Activated T-cell treated with anti-CD3 and anti-CD28 coated beads for 48 hours (primary cell): ENCODE results near the gene TRIP6.

ENCODE experiments used
- DNase-seq: peaks from one replicate; pipeline ENCODE4 v3.0.0-alpha.2; 2020; ENCODE audit warnings: low read depth

Gene TRIP6

DNA sequence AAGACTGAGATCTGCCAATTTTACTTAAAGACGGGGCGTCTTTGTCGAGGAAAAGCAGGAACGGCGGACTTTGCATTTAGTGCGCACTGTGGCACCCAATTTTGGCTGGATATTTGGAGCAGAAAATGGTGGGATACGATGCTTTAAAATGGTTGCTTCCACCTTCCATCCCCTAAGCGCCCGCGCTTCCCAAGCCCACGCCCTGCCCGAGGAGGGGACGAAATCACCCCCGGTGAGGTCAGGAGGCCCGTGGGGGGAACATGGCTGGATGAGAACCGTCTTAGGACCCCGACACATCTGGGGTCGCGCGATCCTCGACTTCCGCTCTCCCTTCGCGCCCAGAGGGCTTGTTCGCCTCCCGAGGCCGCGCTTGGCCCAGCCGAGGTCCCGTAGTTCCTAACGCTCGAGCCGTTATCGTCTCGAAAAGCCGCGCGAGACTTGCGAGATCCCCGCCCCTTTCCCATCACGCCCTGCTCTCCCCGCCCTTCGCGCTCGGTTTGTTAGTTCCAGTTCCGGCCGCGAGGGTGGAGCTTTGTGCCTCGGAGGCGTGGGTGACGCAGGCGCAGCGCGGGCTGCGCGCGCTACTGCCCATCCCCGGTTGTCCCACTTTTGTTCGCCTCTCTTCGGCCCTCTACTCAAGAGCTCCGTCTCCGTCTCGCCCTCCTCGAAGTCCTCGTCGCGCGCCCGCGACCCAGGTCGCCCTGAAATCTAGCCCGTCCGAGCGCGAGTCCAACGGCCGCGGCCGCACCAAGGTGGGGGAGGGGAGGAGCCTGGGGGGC, 7.6 kb downstream of the TRIP6 start, which contains the start of gene SRRT:
Gene SRRT, plus strand, starts transcription at position 527 of the 779 bp plus-strand sequence. CDS start 488 bp downstream, outside the sequence.
- peak; percentile 98 for DNase-seq

DNA sequence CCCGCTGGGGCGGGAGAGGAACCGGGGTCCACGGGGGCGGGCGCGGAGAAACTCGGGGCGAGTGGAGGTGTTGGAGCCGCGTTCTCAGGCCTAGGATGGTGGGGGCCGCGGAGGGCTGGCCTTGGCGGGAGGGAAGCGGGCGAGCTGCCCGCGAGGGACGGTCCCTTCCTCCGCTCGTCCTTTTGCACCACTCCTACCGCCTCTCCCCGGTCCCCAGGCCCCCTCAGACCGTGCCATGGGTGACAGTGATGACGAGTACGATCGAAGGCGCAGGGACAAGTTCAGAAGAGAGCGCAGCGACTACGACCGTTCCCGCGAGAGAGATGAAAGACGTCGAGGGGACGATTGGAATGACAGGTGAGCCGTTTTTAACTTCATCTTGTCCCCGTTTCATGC, 8.2 kb downstream of the TRIP6 start:
- DNase-seq, result no peak

DNA sequence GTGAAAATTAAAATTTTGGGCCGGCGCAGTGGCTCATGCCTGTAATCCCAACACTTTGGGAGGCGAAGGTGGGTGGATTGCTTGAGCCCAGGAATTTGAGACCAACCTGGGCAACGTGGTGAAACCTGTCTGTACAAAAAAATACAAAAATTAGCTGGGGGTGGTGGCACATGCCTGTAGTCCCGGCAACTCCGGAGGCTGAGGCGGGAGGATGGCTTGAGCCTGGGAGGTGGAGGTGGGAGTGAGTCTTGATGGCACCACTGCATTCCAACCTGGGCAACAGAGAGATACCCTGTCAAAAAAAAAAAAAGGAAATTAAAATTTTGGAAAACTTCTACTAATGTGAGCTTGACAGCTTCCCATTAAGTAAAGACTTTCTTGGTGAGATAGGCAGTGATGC, 10.8 kb downstream of the TRIP6 start:
- no peak for DNase-seq

DNA sequence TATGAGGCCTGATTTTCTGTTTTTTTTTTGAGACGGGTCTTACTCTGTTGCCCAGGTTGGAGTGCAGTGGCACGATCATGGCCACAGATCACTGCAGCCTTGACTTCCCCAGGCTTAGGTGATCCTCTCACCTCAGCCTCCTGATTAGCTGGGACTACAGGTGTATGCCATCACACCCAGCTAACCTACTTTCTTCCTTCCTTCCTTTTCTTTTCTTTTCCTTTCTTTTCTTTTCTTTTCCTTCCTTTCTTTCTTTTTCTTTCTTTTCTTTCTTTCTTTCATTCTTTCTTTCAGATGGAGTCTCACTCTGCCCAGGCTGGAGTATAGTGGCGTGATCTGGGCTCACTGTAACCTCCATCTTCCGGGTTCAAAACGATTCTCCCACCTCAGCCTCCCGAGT, 11.5 kb downstream of the TRIP6 start:
- no peak for DNase-seq

DNA sequence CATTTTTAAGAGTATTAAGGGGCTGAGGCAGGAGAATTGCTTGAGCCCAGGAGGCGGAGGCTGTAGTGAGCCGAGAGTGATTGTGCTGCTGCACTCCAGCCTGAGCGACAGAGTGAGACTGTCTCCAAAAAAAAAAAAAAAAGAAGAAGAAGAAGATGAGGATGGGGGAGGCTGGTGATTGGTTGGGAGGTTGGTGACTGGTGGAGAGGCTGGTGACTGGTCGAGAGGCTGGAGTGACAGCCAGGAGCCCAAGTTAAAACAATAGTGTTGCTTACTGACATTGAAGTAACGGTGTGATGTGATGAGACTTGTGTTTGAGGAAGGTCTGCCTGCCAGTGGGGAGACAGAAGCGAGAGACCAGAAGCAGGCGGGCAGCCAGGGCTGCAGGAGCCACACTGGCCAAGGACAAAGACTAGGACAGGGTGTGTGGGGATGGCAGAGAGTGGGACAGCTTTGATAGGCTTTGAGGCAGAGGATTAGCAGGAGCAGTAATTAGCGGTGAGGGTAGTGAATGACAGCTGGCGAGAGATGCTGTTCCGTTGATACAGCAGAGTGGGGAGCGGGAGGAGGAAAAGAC, 12.6 kb downstream of the TRIP6 start:
- no peak for DNase-seq

DNA sequence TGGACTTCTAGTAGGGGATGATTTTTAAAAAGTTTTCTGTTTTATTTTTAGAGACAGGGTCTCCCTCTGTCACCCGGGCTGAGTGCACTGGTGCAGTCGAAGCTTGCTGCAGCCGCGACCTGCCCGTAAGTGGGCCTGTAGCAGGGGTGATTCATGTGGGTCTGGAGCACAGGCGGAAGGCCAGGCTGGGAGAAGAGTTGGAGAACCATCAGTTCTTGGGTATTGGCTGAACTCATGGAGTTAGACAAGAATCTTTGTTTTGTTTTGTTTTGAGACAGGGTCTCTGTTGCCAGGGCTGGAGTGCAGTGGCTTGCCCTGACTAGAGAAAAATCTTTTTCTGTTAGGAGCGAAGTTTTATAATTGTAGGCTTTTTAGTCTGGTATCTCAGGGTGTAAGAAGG, 13.5 kb downstream of the TRIP6 start:
- DNase-seq, result no peak

DNA sequence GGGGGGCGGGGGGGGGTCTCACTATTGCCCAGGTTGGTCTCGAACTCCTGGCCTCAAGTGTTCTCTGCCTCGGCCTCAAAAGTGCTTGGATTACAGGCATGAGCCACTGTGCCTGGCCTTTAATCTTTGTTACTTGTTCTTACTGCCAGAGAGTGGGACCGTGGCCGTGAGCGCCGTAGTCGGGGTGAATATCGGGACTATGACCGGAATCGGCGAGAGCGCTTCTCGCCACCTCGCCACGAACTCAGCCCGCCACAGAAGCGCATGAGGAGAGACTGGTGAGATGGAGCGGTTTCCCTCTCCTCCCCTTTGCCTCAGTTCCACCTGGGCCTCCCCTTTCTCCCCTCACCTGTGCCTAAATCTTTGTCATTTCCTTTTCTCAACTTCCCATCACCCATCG, 13.9 kb downstream of the TRIP6 start:
- DNase-seq, result no peak

DNA sequence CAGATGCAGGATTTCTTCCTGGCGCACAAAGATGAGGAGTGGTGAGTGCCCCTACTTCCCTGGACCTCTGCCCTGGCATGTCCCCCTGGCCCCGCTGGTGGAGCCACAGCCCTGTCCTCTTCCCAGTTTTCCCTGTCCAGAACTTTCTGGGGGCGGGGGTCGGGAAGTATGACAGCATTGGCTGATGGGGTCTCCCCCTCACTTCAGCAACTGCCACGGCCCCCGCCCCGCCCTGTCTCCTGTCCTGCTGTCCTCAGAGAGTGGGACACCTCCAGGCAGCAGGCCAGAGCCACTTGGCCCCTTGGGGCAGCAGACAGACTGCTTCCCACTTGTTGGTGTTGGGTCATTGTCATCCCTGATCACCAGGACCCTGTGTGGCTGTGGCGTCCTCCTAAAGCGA, 15.0 kb downstream of the TRIP6 start:
- DNase-seq, result no peak

DNA sequence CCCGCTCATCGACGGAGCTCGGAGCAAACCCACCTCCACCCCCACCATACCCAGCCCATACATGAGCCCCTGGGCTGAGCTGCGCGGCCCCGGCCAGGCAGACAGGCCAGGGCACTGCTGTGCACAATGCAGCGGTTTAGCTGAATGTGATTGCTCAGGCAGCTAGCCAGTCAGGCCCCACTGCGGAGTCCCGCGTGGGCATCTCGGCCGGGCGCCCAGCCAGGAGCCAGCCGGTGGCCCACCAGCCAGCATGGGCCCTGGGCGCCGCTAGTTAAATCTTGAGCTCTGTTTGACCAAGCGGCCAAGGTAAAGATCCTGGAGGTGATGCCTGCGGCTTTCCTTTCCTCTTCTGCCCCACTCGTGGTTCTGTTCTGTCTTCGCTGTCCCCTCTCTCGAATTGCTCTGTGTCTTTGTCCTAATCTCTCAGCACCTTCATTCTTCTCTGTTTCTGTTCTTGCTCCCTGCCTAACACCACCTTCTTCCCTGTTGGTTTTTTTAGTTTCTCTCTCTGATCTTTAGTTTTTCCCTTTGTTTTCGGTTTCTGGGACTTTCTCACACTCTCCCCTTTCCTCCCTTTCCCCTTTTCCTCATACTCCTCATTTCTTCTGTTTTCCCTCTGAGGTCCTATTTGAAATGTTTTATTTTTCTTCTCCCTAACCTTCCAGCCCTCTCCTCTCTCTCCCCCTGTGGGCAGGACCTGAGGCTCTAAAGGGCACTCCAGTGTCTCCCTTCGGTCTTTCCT, 15.8 kb downstream of the TRIP6 start:
- no peak for DNase-seq

DNA sequence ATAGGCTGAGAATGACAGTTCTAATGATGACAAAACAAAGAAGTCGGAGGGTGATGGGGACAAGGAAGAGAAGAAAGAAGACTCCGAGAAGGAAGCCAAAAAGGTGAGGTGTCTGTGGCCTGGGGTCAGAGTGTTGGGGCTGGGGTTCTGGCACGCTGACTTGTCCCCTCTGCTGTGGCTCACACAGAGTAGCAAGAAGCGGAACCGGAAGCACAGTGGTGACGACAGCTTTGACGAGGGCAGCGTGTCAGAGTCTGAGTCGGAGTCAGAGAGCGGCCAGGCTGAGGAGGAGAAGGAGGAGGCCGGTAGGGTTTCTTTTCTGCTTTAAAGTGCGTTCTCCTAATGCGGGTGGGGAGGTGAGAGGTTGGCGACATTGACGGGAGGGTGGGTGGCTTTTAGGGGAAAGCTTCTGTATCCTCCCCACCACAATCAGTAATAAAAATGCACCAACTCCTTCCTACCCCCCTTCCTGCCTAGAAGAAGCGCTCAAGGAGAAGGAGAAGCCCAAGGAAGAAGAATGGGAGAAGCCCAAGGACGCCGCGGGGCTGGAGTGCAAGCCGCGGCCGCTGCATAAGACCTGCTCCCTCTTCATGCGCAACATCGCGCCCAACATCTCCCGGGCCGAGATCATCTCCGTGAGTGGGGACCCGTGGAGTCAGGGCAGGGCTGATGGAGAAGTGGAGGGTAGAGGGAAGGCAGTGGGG, 17.7 kb downstream of the TRIP6 start:
- no peak for DNase-seq

DNA sequence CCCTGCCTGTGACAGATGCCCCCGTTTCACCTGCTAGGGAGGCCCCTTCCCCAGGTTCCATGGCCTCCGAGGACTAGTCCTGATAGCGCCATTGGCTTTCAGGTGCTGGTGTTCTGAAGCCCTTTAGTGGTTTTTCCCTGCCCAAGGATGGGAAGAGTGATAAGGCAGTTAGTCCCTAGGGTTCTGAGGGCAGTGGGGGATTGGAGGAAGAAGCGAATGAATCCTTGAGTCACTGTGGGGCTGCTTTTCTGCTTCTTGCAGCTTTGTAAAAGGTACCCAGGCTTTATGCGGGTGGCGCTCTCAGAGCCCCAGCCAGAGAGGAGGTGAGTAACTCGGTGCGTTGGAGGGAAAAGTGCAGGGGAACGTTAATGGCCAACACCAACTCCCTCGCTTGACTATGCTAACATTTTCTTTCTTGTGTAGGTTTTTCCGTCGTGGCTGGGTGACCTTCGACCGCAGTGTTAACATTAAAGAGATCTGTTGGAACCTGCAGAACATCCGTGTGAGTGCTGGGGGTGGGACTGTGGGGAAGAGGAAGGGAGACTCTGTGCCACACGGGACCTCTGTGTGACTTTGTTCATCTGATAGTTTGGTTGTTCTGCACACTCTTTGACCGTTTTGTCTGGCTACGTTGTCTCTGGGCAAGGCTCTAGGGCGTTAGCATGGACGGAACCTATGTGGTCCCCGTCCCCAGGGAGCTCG, 18.4 kb downstream of the TRIP6 start:
- DNase-seq, result no peak

DNA sequence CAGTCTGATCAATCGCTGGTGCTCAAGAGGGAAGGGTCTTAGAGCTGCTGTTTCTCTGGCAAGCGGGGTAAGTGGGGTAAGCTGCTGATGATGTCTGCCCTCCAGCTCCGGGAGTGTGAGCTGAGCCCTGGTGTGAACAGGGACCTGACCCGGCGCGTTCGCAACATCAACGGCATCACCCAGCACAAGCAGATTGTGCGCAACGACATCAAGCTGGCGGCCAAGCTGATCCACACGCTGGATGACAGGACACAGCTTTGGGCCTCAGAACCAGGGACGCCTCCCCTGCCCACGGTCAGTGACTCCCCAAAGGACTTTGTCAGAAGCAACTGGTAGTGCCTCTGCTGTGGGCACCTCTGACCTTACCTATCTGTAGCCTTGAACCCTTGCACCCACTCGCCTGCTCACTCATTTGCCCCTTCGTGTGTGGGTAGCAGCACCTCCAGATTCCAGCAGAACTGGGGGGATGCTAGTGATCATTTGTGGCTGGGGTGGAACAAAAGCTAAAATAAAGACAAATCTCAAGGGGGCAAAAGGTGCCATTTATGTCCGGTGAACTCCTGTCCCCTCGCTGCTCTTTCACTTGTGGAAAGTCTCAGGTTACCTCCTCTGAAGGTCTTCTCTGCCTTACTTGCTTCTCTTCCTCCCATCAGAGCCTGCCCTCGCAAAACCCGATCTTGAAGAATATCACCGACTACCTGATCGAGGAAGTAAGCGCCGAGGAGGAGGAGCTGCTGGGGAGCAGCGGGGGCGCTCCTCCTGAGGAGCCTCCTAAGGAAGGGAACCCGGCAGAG, 19.2 kb downstream of the TRIP6 start:
- no peak for DNase-seq

DNA sequence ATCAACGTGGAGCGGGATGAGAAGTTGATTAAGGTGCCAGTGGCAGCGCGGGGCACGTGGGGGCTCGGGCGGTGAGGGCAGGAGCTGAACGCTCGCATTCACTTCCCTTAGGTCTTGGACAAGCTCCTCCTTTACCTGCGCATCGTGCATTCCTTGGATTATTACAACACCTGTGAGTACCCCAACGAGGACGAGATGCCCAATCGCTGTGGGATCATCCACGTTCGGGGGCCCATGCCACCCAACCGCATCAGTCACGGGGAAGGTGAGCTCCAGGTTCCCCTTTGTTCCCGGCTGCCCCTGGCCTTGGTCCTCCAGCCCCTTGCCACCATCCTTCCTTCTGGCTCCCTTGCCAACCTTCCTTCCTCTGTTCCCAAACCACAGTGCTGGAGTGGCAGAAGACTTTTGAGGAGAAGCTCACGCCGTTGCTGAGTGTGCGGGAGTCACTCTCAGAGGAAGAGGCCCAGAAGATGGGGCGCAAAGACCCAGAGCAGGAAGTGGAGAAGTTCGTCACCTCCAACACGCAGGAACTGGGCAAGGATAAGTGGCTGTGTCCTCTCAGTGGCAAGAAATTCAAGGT, 19.8 kb downstream of the TRIP6 start:
- no peak for DNase-seq

DNA sequence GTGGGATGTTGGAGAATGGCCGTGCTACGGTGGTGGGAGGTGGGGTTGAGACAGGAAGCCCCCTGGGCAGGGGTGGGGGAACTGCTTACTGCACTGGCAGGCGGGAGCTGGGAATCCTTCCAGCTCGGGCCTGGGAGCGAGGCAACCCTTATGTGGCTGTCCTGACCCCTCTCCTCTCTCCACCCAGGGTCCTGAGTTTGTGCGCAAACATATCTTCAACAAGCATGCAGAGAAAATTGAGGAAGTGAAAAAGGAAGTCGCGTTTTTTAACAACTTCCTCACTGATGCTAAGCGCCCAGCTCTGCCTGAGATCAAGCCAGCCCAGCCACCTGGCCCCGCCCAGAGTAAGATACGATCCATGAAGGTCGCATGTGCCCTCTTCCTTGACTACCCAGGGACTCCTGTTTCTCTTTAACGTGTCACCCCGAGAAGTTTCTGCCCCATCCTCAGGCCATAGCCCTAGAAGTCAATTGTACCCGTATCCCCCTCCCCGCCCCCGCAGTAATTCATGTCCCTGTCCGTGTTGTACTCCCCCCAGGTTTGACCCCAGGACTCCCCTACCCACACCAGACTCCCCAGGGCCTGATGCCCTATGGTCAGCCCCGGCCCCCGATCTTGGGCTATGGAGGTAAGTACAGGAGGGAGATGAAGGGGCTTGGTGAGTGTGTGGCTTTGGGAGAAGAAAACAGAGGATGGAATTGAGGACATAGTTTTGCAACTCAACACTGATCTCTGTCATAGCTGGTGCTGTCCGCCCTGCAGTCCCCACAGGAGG, 20.5 kb downstream of the TRIP6 start:
- DNase-seq, result no peak

DNA sequence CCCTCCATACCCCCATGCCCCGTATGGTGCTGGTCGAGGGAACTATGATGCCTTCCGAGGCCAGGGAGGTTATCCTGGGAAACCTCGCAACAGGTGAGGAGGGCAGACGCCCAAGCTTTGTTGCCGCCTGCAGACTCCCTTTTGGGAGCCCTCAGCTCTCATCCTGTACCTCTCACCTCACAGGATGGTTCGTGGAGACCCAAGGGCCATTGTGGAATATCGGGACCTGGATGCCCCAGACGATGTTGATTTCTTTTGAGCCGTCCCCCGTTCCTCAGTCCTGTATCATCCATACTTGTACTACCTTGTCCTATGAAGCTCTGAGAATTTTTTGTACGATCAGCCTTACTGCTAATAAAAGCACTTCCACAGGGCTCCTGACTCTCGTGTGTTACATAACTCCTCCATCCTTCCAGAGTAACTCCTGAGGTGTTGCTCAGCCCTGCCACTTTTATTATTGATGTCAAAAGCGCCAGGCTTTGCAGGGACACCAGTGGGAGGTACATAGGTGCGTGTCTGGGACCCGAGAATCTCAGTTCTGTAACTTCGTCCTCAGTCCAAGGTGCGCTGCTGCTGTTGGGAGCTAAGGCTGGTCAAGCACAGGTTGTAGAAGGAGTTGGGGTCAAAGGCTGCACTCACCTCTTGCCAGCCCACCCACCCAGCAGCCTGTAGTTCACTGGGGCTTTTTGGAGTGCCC, 21.3 kb downstream of the TRIP6 start:
- DNase-seq, result no peak

DNA sequence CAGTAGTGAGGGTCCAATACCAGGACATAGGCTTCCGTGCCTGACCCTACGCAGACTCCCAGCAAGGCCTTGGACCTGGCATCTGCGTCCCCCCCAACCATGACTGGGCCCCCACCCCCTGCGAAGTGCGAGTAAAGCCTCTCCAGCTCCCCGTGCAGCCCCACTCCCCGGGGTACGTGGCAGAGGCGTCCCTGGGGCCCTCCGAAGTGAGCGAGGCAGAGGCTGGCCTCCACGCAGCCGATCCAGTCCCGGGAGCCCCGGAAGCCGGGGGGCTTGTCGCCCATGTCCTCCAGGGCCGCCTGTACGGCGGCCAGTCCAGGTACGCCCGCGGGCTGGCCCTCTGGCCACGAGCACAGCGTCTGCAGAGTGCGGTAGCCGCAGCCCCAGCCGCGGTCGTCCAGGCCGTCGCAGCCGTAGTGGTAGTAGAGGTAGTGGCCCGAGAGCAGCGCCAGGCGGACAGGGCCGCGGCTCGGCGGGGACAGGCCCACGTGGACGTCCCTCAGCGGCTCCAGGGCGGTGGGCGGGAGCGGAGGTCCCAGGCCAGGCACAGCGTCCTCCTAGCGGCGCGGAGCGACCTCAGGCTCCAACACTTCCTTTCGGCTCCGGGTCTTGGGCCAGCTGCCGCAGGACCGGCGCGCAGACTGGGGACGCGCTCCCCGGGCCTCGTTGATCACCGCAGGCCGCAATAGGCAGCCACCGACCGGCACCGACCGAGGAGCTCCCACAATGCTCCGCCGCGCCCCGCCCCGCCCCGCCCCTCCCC, 22.0 kb downstream of the TRIP6 start, which contains the start of gene UFSP1:
Gene UFSP1, minus strand, starts transcription at position 728 of the 763 bp plus-strand sequence. Its CDS starts 444 bp downstream, at position 284.
- DNase-seq, result no peak

DNA sequence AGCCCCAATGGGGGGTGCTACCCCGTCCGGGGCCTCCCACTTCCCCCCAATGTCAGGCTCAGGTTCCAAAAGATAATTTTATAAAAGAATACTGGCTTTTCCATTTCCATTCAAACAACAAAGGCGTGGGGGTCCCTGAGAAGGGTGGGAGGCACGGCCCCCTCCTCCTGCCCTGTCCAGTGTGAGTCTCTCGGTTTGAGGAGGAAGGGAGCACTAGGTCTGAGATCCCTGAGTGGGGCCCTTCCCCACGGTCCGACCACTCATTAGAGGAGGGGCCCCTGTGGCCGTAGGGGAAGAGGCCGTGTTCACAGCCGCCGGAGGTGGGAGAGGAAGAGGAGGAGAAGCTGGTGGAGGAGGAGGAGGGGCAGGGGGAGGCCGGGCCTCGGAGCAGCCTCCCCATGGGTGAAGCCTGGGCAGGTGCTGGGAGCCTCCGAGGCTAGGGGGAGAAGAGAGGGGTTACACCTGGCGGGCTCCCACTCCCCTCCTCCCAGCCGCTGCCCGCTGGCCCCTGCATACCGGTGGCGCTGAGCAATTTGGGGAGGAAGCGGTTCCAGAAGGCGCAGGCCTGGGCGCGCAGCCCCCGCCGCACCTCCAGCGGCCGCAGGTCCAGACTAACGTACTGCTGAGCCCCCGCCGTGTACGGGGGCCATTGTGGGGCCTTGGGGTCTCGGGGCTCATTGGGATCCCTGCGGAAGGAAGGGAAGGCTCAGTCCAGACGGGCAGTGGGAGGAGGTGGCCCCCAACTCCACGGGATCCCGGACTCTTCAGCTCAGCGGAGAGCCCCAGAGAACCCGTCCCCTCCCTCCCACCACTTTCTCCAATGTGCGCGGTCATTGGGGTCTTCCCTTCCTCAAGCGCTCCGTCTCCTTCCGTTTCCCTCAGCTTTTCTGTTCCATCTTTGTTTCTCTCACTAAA, 23.7 kb downstream of the TRIP6 start:
- no peak for DNase-seq
